ACC112 (cell line): ENCODE measurements around the gene GPR3.

ENCODE experiments used
- H2AFZ ChIP-seq: fragments of 200-600 bp; sonication (generic); one replicate; pipeline ENCODE4 v1.6.0; 2017; ENCODE audit warnings: antibody characterized with exemption, low read length; ENCODE audit not compliant: unreplicated experiment
- H3K27ac ChIP-seq: fragments of 200-600 bp; sonication (generic); 2 replicates; pipeline ENCODE4 v1.5.1; 2014; ENCODE audit warnings: low read depth, mild to moderate bottlenecking, antibody characterized with exemption, low read length, moderate library complexity
- H3K27me3 ChIP-seq: fragments of 200-600 bp; sonication (generic); 2 replicates; pipeline ENCODE4 v1.6.1; 2014; ENCODE audit warnings: mild to moderate bottlenecking, antibody characterized with exemption, low read length, moderate library complexity, mixed read lengths; ENCODE audit not compliant: insufficient read depth
- H3K36me3 ChIP-seq: fragments of 200-600 bp; sonication (generic); 2 replicates; pipeline ENCODE4 v1.6.1; 2016; ENCODE audit warnings: mild to moderate bottlenecking, antibody characterized with exemption, low read length, moderate library complexity, mixed read lengths; ENCODE audit not compliant: insufficient read depth
- H3K4me1 ChIP-seq: fragments of 200-600 bp; sonication (generic); one replicate; pipeline ENCODE4 v1.6.1; 2016; ENCODE audit warnings: low read length, mixed read lengths; ENCODE audit not compliant: insufficient read depth, unreplicated experiment, control insufficient read depth
- H3K4me3 ChIP-seq: fragments of 200-600 bp; sonication (generic); 2 replicates; pipeline ENCODE4 v1.5.1; 2014; ENCODE audit warnings: mild to moderate bottlenecking, low read depth, low read length
- H3K79me2 ChIP-seq: fragments of 200-600 bp; sonication (generic); one replicate; pipeline ENCODE4 v1.6.0; 2016; ENCODE audit warnings: low read length; ENCODE audit not compliant: control insufficient read depth, unreplicated experiment, insufficient read depth

GPR3 gene

GRCh38 chr1:27394925-27395324, 2.5 kb downstream of the GPR3 start:
- Histone ChIP-seq H3K4me1 (peaks cover 24% of the 10 kb centered on the region), H3K36me3 (no peaks in the 10 kb centered on the region), H3K27ac (peak overlapping the region; percentile 4; the same call in 1 of the 2 replicates), H2AFZ (no peak overlapping the region), H3K27me3 (no peaks in the 10 kb centered on the region), H3K4me3 (no peak overlapping the region), H3K79me2 (peaks cover 12% of the 10 kb centered on the region)

GRCh38 chr1:27395441-27396195, 3.2 kb downstream of the GPR3 start:
- peak overlapping the region; percentile 4; the same call in 1 of the 2 replicates for H3K27ac ChIP-seq
- H3K4me1 ChIP-seq: peaks cover 24% of the 10 kb centered on the region
- H3K27me3 ChIP-seq: no peaks in the 10 kb centered on the region
- H2AFZ ChIP-seq: no peak overlapping the region
- no peaks in the 10 kb centered on the region for H3K36me3 ChIP-seq
- H3K4me3 ChIP-seq: no peak overlapping the region
- peaks cover 12% of the 10 kb centered on the region for H3K79me2 ChIP-seq

- no peak overlapping the region for H3K4me3 ChIP-seq
- peaks cover 12% of the 10 kb centered on the region for H3K79me2 ChIP-seq
- H3K27ac ChIP-seq: no peak overlapping the region
- peaks cover 15% of the 10 kb centered on the region for H3K4me1 ChIP-seq
- no peaks in the 10 kb centered on the region for H3K36me3 ChIP-seq
- H2AFZ ChIP-seq: no peak overlapping the region
- H3K27me3 ChIP-seq: no peaks in the 10 kb centered on the region
Observed at GRCh38 chr1:27397110-27397509, 4.7 kb downstream of the GPR3 start.

- H3K27me3 ChIP-seq: no peaks in the 10 kb centered on the region
Observed at GRCh38 chr1:27397749-27398148, 5.3 kb downstream of the GPR3 start.

GRCh38 chr1:27398405-27399149, 6.2 kb downstream of the GPR3 start:
- H3K4me1 ChIP-seq: peaks cover 21% of the 10 kb centered on the region

More at GRCh38 chr1:27397749-27398148, 5.3 kb downstream of the GPR3 start:
- Histone ChIP-seq H3K36me3 (no peaks in the 10 kb centered on the region), H3K4me1 (peaks cover 19% of the 10 kb centered on the region), H3K27ac (no peak overlapping the region), H3K4me3 (no peak overlapping the region), H3K79me2 (peaks cover 10% of the 10 kb centered on the region), H2AFZ (no peak overlapping the region)

GRCh38 chr1:27399251-27400025, 7.0 kb downstream of the GPR3 start:
- H3K27me3 ChIP-seq: no peaks in the 10 kb centered on the region
- H2AFZ ChIP-seq: no peak overlapping the region
- no peak overlapping the region for H3K4me3 ChIP-seq
- no peak overlapping the region for H3K27ac ChIP-seq
- H3K36me3 ChIP-seq: no peaks in the 10 kb centered on the region
- peaks cover 26% of the 10 kb centered on the region for H3K4me1 ChIP-seq
- H3K79me2 ChIP-seq: no peaks in the 10 kb centered on the region

More at GRCh38 chr1:27398405-27399149, 6.2 kb downstream of the GPR3 start:
- H3K36me3 ChIP-seq: no peaks in the 10 kb centered on the region
- peaks cover 2% of the 10 kb centered on the region for H3K79me2 ChIP-seq
- no peaks in the 10 kb centered on the region for H3K27me3 ChIP-seq
- no peak overlapping the region for H3K27ac ChIP-seq
- H3K4me3 ChIP-seq: no peak overlapping the region
- no peak overlapping the region for H2AFZ ChIP-seq

GRCh38 chr1:27400082-27400962, 7.9 kb downstream of the GPR3 start:
- H3K27ac ChIP-seq: no peak overlapping the region
- H2AFZ ChIP-seq: no peak overlapping the region
- peaks cover 25% of the 10 kb centered on the region for H3K4me1 ChIP-seq
- no peaks in the 10 kb centered on the region for H3K36me3 ChIP-seq
- H3K4me3 ChIP-seq: no peak overlapping the region
- H3K79me2 ChIP-seq: no peaks in the 10 kb centered on the region
- no peaks in the 10 kb centered on the region for H3K27me3 ChIP-seq

GRCh38 chr1:27400963-27401341, 8.5 kb downstream of the GPR3 start:
- no peak overlapping the region for H2AFZ ChIP-seq
- H3K36me3 ChIP-seq: no peaks in the 10 kb centered on the region

GRCh38 chr1:27402349-27402754, 9.9 kb downstream of the GPR3 start:
- Histone ChIP-seq H3K4me3 (no peak overlapping the region), H3K27me3 (no peaks in the 10 kb centered on the region), H3K4me1 (peaks cover 25% of the 10 kb centered on the region), H2AFZ (no peak overlapping the region), H3K36me3 (no peaks in the 10 kb centered on the region), H3K79me2 (no peaks in the 10 kb centered on the region), H3K27ac (0 out of 2 replicates have a peak overlapping the region, but pooled peaks have one; percentile 30)

More at GRCh38 chr1:27400963-27401341, 8.5 kb downstream of the GPR3 start:
- Histone ChIP-seq H3K27ac (no peak overlapping the region), H3K79me2 (no peaks in the 10 kb centered on the region), H3K4me1 (peaks cover 25% of the 10 kb centered on the region), H3K27me3 (no peaks in the 10 kb centered on the region), H3K4me3 (no peak overlapping the region)
